GM10847 (cell line): ENCODE results near the gene SAMD11.

Source experiments
- POLR2A ChIP-seq: IDR thresholded peaks from 2 replicates; pipeline ENCODE4 v1.6.1; 2011; ENCODE audit not compliant: insufficient read length; ENCODE audit errors: extremely low read depth

The SAMD11 gene

GRCh38 chr1:905811-906599 lies 17.7 kb upstream of the SAMD11 start:
- no peak for TF ChIP-seq POLR2A

DNA sequence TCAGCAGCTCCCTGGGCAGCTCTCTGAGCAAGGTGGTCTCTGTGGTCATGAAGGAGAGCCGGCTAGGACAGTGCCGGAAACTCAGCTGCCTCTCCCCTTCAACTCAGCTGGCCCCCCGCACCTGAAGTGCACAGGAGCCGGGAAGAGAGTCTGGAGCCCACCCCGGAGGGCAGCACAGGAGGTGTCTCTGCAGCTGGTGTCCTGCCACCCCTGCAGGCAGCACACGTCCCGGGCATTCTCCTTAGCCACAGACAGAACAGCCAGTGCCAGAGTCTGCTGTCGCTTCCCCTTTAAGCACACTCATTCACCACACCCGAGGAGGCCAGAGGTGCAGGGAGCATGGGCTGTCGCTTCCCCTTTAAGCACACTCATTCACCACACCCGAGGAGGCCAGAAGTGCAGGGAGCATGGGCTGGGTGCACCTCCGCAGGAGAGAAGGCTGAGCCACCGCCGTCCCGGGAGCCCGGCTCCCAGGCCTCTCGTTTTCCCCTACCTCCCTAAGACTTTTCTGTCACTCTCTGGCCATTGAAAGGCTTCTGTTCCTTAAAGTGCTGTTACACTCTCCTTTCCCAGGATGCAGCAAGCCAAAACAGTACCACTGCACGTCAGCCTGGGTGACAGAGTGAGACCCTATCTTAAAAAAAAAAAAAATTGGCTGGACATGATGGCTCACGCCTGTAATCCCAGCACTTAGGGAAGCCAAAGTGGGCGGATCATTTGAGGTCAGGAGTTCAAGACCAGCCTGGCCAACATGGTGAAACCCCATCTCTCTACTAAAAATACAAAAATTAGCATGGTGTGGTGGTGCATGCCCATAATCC lies 16.9 kb upstream of the SAMD11 start:
- no peak for TF ChIP-seq POLR2A

- TF ChIP-seq POLR2A, result no peak
Observed at GRCh38 chr1:907611-908451, 15.9 kb upstream of the SAMD11 start.

DNA sequence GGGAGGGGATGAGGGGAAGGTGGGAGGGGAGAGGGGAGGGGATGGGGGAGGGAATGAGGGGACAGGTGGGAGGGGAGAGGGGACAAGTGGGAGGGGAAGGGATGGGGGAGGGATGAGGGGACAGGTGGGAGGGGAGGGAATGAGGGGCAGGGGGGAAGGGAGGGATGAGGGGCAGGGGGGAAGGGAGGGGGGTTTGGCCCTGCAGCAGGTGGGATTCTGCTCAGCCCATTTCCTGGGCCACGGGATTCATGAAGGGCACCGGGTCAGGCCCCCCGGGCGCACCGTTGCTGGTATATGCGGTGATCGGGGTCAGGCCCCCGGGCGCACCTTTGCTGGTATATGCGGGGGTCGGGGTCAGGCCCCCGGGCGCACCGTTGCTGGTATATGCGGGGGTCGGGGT lies 15.1 kb upstream of the SAMD11 start:
- no peak for TF ChIP-seq POLR2A

DNA sequence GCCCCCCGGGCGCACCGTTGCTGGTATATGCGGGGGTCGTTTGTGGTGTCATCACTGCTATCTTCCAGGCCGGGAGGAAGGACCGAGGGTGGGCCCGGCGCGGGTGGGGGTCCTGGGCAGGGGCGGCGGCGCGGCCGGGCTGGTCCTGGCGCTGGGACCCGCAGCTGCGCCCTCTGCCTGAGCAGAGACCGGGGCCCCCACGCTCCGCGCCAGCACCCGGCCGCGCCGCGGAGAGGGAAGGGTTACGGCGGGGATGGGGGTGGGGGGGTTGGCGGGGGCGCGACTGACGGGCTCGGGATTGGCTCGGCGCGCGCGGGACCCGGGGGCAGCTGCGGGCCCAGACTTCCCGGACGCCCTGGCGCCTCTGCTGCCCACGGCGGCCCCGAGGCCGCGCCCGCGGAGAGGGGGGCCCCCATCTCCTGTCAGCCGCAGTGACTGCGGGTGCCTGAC lies 13.8 kb upstream of the SAMD11 start:
- TF ChIP-seq POLR2A, result no peak

GRCh38 chr1:910311-910880 lies 13.3 kb upstream of the SAMD11 start:
- no peak for TF ChIP-seq POLR2A

GRCh38 chr1:910881-911721 lies 12.6 kb upstream of the SAMD11 start:
- no peak for TF ChIP-seq POLR2A

- TF ChIP-seq POLR2A, result no peak
Observed at GRCh38 chr1:911875-912739, 11.6 kb upstream of the SAMD11 start.

DNA sequence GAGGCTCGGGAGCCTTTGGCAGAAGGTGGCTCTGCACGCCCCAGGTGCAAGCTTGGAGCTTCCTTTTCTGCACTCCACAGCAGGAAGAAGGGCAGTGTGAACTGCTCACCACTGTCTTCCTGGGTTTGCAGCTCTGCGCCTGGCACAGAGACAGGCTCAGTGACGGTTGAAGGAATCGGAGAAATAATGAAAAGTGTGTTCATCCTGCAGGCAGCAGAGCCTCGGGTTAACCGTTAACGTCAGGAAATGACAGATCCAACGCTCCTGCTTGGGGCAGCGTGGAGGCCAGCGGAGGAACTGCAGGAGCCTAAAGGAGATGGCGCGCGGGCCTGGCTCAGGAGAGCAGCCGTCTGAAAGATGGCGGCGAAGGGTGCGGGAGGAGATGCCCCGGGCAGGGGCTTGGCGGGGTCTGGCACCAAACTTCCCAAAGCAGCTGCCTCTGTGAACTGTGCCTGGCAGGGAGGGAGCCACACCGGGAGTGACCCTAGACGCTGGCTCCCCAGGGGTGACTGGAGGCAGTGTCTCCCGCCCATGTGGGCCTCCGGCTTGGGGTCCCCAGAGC lies 10.9 kb upstream of the SAMD11 start:
- no peak for TF ChIP-seq POLR2A

DNA sequence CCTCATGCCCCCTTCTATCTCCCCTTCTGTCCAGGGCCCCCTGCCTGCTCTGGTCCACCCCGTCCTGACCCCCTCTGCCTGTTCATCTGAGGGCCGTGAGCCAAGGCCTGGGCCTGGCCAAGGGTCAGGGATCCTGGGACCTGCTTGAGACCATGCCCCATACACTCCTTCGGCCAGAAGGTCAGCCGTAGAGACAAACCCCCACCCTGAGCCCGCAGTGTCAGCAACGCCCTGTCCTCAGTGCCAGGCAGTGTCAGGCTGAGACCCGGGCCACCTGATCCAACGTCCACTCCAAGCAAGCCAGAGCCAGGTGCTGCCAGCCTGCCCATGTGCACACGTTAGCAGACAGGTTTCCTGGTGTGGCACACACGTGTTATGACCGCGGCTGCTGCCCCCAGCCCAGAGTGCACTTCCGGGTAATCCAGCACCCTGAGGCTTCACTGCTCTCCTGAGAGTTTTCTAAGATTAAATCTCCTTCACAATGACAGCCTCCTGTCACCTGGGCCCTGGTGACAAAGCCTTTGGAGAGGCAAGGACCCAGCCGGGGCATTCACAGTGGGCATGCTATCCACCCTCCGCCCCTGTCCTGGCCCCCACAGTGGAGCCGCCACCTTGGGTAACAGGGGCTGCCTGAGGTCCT lies 10.1 kb upstream of the SAMD11 start:
- no peak for TF ChIP-seq POLR2A

GRCh38 chr1:914131-914890 lies 9.4 kb upstream of the SAMD11 start:
- no peak for TF ChIP-seq POLR2A

GRCh38 chr1:914891-915280 lies 8.8 kb upstream of the SAMD11 start:
- no peak for TF ChIP-seq POLR2A
